Endodermal cell (in vitro differentiated cells): ENCODE data around the gene HES6. TPM values are rescaled to one million over a fixed set of nuclear protein-coding genes. Genes with fewer than 3 reads are reported as not detected.

Experiments used
- DNase-seq: peaks from one replicate; pipeline ENCODE4 v3.0.0-alpha.2; 2017
- H3K27ac ChIP-seq: 2 replicates; pipeline ENCODE4 v1.5.1; 2013; ENCODE audit warnings: mild to moderate bottlenecking, low read depth, low read length, moderate library complexity
- H3K27me3 ChIP-seq: 2 replicates; pipeline ENCODE4 v1.6.1; 2013; ENCODE audit warnings: mild to moderate bottlenecking, low read length, moderate library complexity; ENCODE audit not compliant: insufficient read depth, control insufficient read depth, poor library complexity, severe bottlenecking
- H3K36me3 ChIP-seq: 2 replicates; pipeline ENCODE4 v1.7.0; 2013; ENCODE audit warnings: mild to moderate bottlenecking, low read length, moderate library complexity; ENCODE audit not compliant: control insufficient read depth, insufficient read depth
- H3K4me1 ChIP-seq: one replicate; pipeline ENCODE4 v1.7.0; 2013; ENCODE audit warnings: low read length; ENCODE audit not compliant: control insufficient read depth, insufficient read depth
- H3K4me3 ChIP-seq: 2 replicates; pipeline ENCODE4 v1.5.1; 2013; ENCODE audit warnings: mild to moderate bottlenecking, low read length, moderate library complexity
- H3K9ac ChIP-seq: 2 replicates; pipeline ENCODE4 v1.6.1; 2013; ENCODE audit warnings: mild to moderate bottlenecking, low read length, moderate library complexity; ENCODE audit not compliant: poor library complexity, severe bottlenecking; ENCODE audit errors: extremely low read depth
- H3K9me3 ChIP-seq: 2 replicates; pipeline ENCODE4 v1.6.1; 2013; ENCODE audit warnings: mild to moderate bottlenecking, low read length, moderate library complexity; ENCODE audit not compliant: control insufficient read depth
- H3K27ac Mint-ChIP-seq: 2 replicates; pipeline ENCODE4 v1.8.0; 2020; ENCODE audit warnings: mixed read lengths
- H3K27me3 Mint-ChIP-seq: 2 replicates; pipeline ENCODE4 v1.8.0; 2021; ENCODE audit warnings: mild to moderate bottlenecking, mixed read lengths; ENCODE audit not compliant: insufficient read depth
- H3K36me3 Mint-ChIP-seq: 2 replicates; pipeline ENCODE4 v1.8.0; 2020; ENCODE audit warnings: low read depth, mixed read lengths
- H3K4me1 Mint-ChIP-seq: 2 replicates; pipeline ENCODE4 v1.8.0; 2020; ENCODE audit warnings: mixed read lengths
- H3K4me3 Mint-ChIP-seq: 2 replicates; pipeline ENCODE4 v1.8.0; 2020; ENCODE audit warnings: mild to moderate bottlenecking, moderate library complexity, mixed read lengths
- H3K9me3 Mint-ChIP-seq: 2 replicates; pipeline ENCODE4 v1.8.0; 2020; ENCODE audit warnings: mild to moderate bottlenecking, mixed read lengths
- CTCF ChIP-seq: fragments of 200-600 bp; sonication (generic); conservative IDR thresholded peaks from 2 replicates; pipeline ENCODE4 v1.5.0; 2021; ENCODE audit warnings: antibody characterized with exemption, mild to moderate bottlenecking
- WGBS, 2 experiments: methylation state at CpG; one replicate each; pipeline versions ENCODE4 v1.1.5 to v1.1.7; 2013; ENCODE audit warnings: missing lambda C conversion rate in 2 of 2, mixed read lengths in 1 of 2; ENCODE audit not compliant: insufficient coverage in 1 of 2, insufficient read length in 1 of 2; 5-methylcytosine and 5-hydroxymethylcytosine counted together
- total RNA-seq, 2 donors: library from RNA; stranded (reverse); fragmentation: NEBNext Ultra II Directional in 1 of 2; extraction: Animal tissue kit (Norgen Biotek cat#: 25700) in 1 of 2; gene quantifications; 2 replicates in 1 of 2; 3 replicates in 1 of 2; pipeline ENCODE4 v1.2.1, GENCODE V29; 2021

Gene HES6
- total RNA-seq, 2 donors from 2014 or later = 17.8 to 26.3 TPM

- no peak for DNase-seq
- Mint-ChIP-seq H3K4me3 (no peak overlapping the region), H3K27me3 (peaks cover 49% of the 10 kb centered on the region), H3K27ac (no peak overlapping the region), H3K4me1 (no peaks in the 10 kb centered on the region), H3K36me3 (no peaks in the 10 kb centered on the region), H3K9me3 (no peaks in the 10 kb centered on the region)
- Histone ChIP-seq H3K4me1 (no peaks in the 10 kb centered on the region), H3K27ac (no peak overlapping the region), H3K9ac (no peak overlapping the region), H3K4me3 (no peak overlapping the region), H3K36me3 (no peaks in the 10 kb centered on the region), H3K27me3 (peaks cover 10% of the 10 kb centered on the region), H3K9me3 (no peaks in the 10 kb centered on the region)
- WGBS, 2 experiments = 73 to 89% methylated on average over 2 to 11 of the region's 11 CpGs
- no peak for TF ChIP-seq CTCF
These were observed 12.2 kb downstream of the HES6 start for GRCh38 chr2:238227587-238228032.

- TF ChIP-seq CTCF = no peak
- Histone ChIP-seq H3K4me1 (no peaks in the 10 kb centered on the region), H3K9me3 (no peaks in the 10 kb centered on the region), H3K27ac (no peak overlapping the region), H3K27me3 (peaks cover 10% of the 10 kb centered on the region), H3K4me3 (no peak overlapping the region), H3K9ac (no peak overlapping the region), H3K36me3 (no peaks in the 10 kb centered on the region)
- WGBS, 2 experiments = 89 to 96% methylated on average over 7 to 8 of the region's 8 CpGs
- no peaks in the 10 kb centered on the region for H3K36me3 Mint-ChIP-seq
- H3K4me1 Mint-ChIP-seq = no peaks in the 10 kb centered on the region
- peak; percentile 42 for DNase-seq
- peaks cover 42% of the 10 kb centered on the region for H3K27me3 Mint-ChIP-seq
- H3K9me3 Mint-ChIP-seq = no peaks in the 10 kb centered on the region
- no peak overlapping the region for H3K4me3 Mint-ChIP-seq
- no peak overlapping the region for H3K27ac Mint-ChIP-seq
These were observed 12.9 kb downstream of the HES6 start for GRCh38 chr2:238226698-238227586.

- Mint-ChIP-seq H3K27ac (no peak overlapping the region), H3K36me3 (no peaks in the 10 kb centered on the region), H3K4me1 (no peaks in the 10 kb centered on the region), H3K9me3 (no peaks in the 10 kb centered on the region), H3K4me3 (no peak overlapping the region), H3K27me3 (peaks cover 34% of the 10 kb centered on the region)
- DNase-seq = no peak
- Histone ChIP-seq H3K4me1 (no peaks in the 10 kb centered on the region), H3K36me3 (no peaks in the 10 kb centered on the region), H3K27ac (no peak overlapping the region), H3K9ac (no peak overlapping the region), H3K9me3 (no peaks in the 10 kb centered on the region), H3K4me3 (no peak overlapping the region), H3K27me3 (peaks cover 10% of the 10 kb centered on the region)
- TF ChIP-seq CTCF = no peak
- 95 to 97% methylated on average over 26 to 38 of the region's 38 CpGs for WGBS, 2 experiments
These were observed 13.7 kb downstream of the HES6 start for GRCh38 chr2:238225911-238226697.
